Measurements from ENCODE around the gene DENND5B. TPM values are rescaled to one million over a fixed set of nuclear protein-coding genes. Genes with fewer than 3 reads are reported as not detected.

Gene DENND5B
- total and polyA plus RNA-seq, 10 of the 15 experiments (the other 5 are each of a cell fraction or from before 2014, with no cell fraction given): 0.39 to 32.5 (median 20.6) TPM

- no peaks in the 10 kb centered on the region for H3K36me3 ChIP-seq (ENCODE audit: control insufficient read depth in 2 of 2, insufficient read depth in 2 of 2, low read length in 1 of 2)
- 55% methylated on average over 8 of the region's 12 CpGs for WGBS (ENCODE audit: insufficient coverage, insufficient replicate concordance, low lambda C conversion rate, missing lambda C conversion rate)
- no TSS peak for BruUV-seq (replicated peaks)
- TF ChIP-seq NR2F1 (conservative IDR thresholded peaks at IDR 0.05) (no peak), EED (IDR thresholded peaks at IDR 0.05; ENCODE audit: low read depth) (0 out of 2 replicates have a peak, but pooled peaks have one; percentile 16), IKZF2 (IDR thresholded peaks at IDR 0.05) (no peak), TCF3 (IDR thresholded peaks at IDR 0.05; ENCODE audit: borderline replicate concordance, insufficient read depth, low read depth, low read length) (no peak)
- intact Hi-C loops (cut with micrococcal nuclease; ENCODE audit: unreplicated experiment) (no loop called here), in situ Hi-C loops (cut with MboI) (no loop called here)
- no peak overlapping the region for H3K9ac ChIP-seq (ENCODE audit: control insufficient read depth, insufficient read depth, low read length)
- H2AFZ ChIP-seq (ENCODE audit: control insufficient read depth, low read depth, low read length): peak overlapping the region; percentile 6; the same call in 1 of the 2 replicates
- H3K79me2 ChIP-seq (ENCODE audit: control insufficient read depth, insufficient read depth, low read length): no peaks in the 10 kb centered on the region
- no peak overlapping the region for H3K4me3 ChIP-seq
- POLR2A ChIA-PET: no interaction called here
- DNase-seq (ENCODE audit: low read depth, low spot score) (no peak), ATAC-seq (no peak), FAIRE-seq (no peak)
- SMC1A ChIA-PET (ENCODE audit: uncharacterized antibody, unreplicated experiment): no interaction called here
- H3K27ac ChIP-seq (ENCODE audit: control insufficient read depth, insufficient read depth): no peak overlapping the region
- no peaks in the 10 kb centered on the region for H3K9me3 ChIP-seq (replicated peaks; ENCODE audit: control insufficient read depth, insufficient read depth, low read length)
- RAD21 ChIA-PET (ENCODE audit: unreplicated experiment): interaction anchor here (0.7 to 1.0 kb wide), 2 partner anchors 22 to 229 kb away, joined by 3 read pairs; no protein-coding TSS in a partner anchor
- no peak overlapping the region for H3K4me2 ChIP-seq (ENCODE audit: control insufficient read depth, insufficient read depth)
- H4K20me1 ChIP-seq (ENCODE audit: control insufficient read depth, insufficient read depth): no peaks in the 10 kb centered on the region
- H3K27me3 ChIP-seq (replicated peaks in 1 of 2; ENCODE audit: control insufficient read depth in 2 of 2, insufficient read depth in 2 of 2, low read length in 1 of 2): no peaks in the 10 kb centered on the region
- H3K4me1 ChIP-seq (ENCODE audit: control insufficient read depth, insufficient read depth, low read length): peaks cover 9% of the 10 kb centered on the region; the same call in 1 of the 2 replicates
- CTCF ChIA-PET: interaction anchor here (1.1 to 2.4 kb wide), 2 partner anchors 21 to 228 kb away, joined by 4 to 5 read pairs; no protein-coding TSS in a partner anchor
These were observed 40.9 kb upstream of the DENND5B start for GRCh38 chr12:31631809-31632208.

- FAIRE-seq (peak; percentile 27), DNase-seq (ENCODE audit: low read depth, low spot score) (no peak), ATAC-seq (no peak)
- RAD21 ChIA-PET (ENCODE audit: unreplicated experiment): interaction anchor here (0.7 to 1.0 kb wide), 2 partner anchors 22 to 228 kb away, joined by 3 read pairs; no protein-coding TSS in a partner anchor
- Histone ChIP-seq H3K4me3 (no peak overlapping the region), H3K9me3 (replicated peaks; ENCODE audit: control insufficient read depth, insufficient read depth, low read length) (peaks cover 5% of the 10 kb centered on the region; the same call in 2 of the 3 replicates), H4K20me1 (ENCODE audit: control insufficient read depth, insufficient read depth) (no peaks in the 10 kb centered on the region), H3K27ac (ENCODE audit: control insufficient read depth, insufficient read depth) (no peak overlapping the region), H3K4me2 (ENCODE audit: control insufficient read depth, insufficient read depth) (no peak overlapping the region), H3K27me3 (replicated peaks in 1 of 2; ENCODE audit: control insufficient read depth in 2 of 2, insufficient read depth in 2 of 2, low read length in 1 of 2) (no peaks in the 10 kb centered on the region), H2AFZ (ENCODE audit: control insufficient read depth, low read depth, low read length) (no peak overlapping the region), H3K79me2 (ENCODE audit: control insufficient read depth, insufficient read depth, low read length) (no peaks in the 10 kb centered on the region), H3K4me1 (ENCODE audit: control insufficient read depth, insufficient read depth, low read length) (peaks cover 8% of the 10 kb centered on the region; the same call in 1 of the 2 replicates), H3K36me3 (ENCODE audit: control insufficient read depth in 2 of 2, insufficient read depth in 2 of 2, low read length in 1 of 2) (no peaks in the 10 kb centered on the region), H3K9ac (ENCODE audit: control insufficient read depth, insufficient read depth, low read length) (no peak overlapping the region)
- in situ Hi-C loops (cut with MboI): no loop called here
- SMC1A ChIA-PET (ENCODE audit: uncharacterized antibody, unreplicated experiment): no interaction called here
- 83% methylated on average over 6 of the region's 6 CpGs for WGBS (ENCODE audit: insufficient coverage, insufficient replicate concordance, low lambda C conversion rate, missing lambda C conversion rate)
- intact Hi-C loops (cut with micrococcal nuclease; ENCODE audit: unreplicated experiment): no loop called here
- CTCF ChIA-PET: interaction anchor here (2.4 kb wide), 1 partner anchor 22 kb away, joined by 5 read pairs; no protein-coding TSS in a partner anchor
- BruUV-seq (replicated peaks): no TSS peak
- POLR2A ChIA-PET: no interaction called here
- TF ChIP-seq POLR2AphosphoS2 (IDR thresholded peaks at IDR 0.05; ENCODE audit: low read depth, low read length) (no peak), TARDBP (IDR thresholded peaks at IDR 0.05; ENCODE audit: borderline replicate concordance) (no peak), STAT1 (conservative IDR thresholded peaks at IDR 0.05) (no peak)
These were observed 40.2 kb upstream of the DENND5B start for GRCh38 chr12:31631023-31631724.

Data from GM12878 (cell line).